HUES6 (cell line): Measurements from ENCODE around the gene GPC6.

Experiments used
- H3K27ac ChIP-seq: 2 replicates; pipeline ENCODE4 v1.7.0; 2013; ENCODE audit warnings: low read depth, mild to moderate bottlenecking, low read length, inconsistent platforms
- H3K27me3 ChIP-seq: 2 replicates; pipeline ENCODE4 v1.6.1; 2013; ENCODE audit warnings: low read length; ENCODE audit not compliant: control insufficient read depth, insufficient read depth
- H3K36me3 ChIP-seq: 2 replicates; pipeline ENCODE4 v1.6.1; 2013; ENCODE audit warnings: low read length; ENCODE audit not compliant: control insufficient read depth, insufficient read depth
- H3K4me1 ChIP-seq: 2 replicates; pipeline ENCODE4 v1.6.1; 2013; ENCODE audit warnings: low read length; ENCODE audit not compliant: control insufficient read depth, insufficient read depth
- H3K4me3 ChIP-seq: 2 replicates; pipeline ENCODE4 v1.5.1; 2013; ENCODE audit warnings: low read depth, low read length
- H3K9ac ChIP-seq: one replicate; pipeline ENCODE4 v1.6.1; 2013; ENCODE audit warnings: mild to moderate bottlenecking, low read length
- H3K9me3 ChIP-seq: 2 replicates; pipeline ENCODE4 v1.6.1; 2013; ENCODE audit warnings: low read depth, low read length; ENCODE audit not compliant: control insufficient read depth, insufficient read depth

Gene GPC6

GRCh38 chr13:93991569-93991968 lies 765.0 kb downstream of the GPC6 start:
- no peak overlapping the region for H3K9ac ChIP-seq
- H3K4me3 ChIP-seq: no peak overlapping the region
- H3K4me1 ChIP-seq: no peaks in the 10 kb centered on the region
- H3K27me3 ChIP-seq: no peaks in the 10 kb centered on the region
- H3K9me3 ChIP-seq: no peaks in the 10 kb centered on the region
- H3K36me3 ChIP-seq: no peaks in the 10 kb centered on the region
- H3K27ac ChIP-seq: no peak overlapping the region

- H3K9me3 ChIP-seq: no peaks in the 10 kb centered on the region
- H3K36me3 ChIP-seq: no peaks in the 10 kb centered on the region
- no peak overlapping the region for H3K9ac ChIP-seq
- no peak overlapping the region for H3K4me3 ChIP-seq
- no peaks in the 10 kb centered on the region for H3K27me3 ChIP-seq
- no peaks in the 10 kb centered on the region for H3K4me1 ChIP-seq
- no peak overlapping the region for H3K27ac ChIP-seq
These were observed 769.9 kb downstream of the GPC6 start for GRCh38 chr13:93996481-93996880.

- Histone ChIP-seq H3K27me3 (no peaks in the 10 kb centered on the region), H3K36me3 (no peaks in the 10 kb centered on the region), H3K9ac (no peak overlapping the region), H3K9me3 (no peaks in the 10 kb centered on the region), H3K4me3 (no peak overlapping the region), H3K4me1 (peaks cover 3% of the 10 kb centered on the region; the same call in 1 of the 2 replicates), H3K27ac (no peak overlapping the region)
These were observed 779.7 kb downstream of the GPC6 start for GRCh38 chr13:94006296-94006695.

GRCh38 chr13:94007072-94007471 lies 780.5 kb downstream of the GPC6 start:
- no peaks in the 10 kb centered on the region for H3K4me1 ChIP-seq
- H3K9ac ChIP-seq: no peak overlapping the region
- H3K36me3 ChIP-seq: no peaks in the 10 kb centered on the region
- no peaks in the 10 kb centered on the region for H3K27me3 ChIP-seq
- H3K4me3 ChIP-seq: no peak overlapping the region
- H3K9me3 ChIP-seq: no peaks in the 10 kb centered on the region
- H3K27ac ChIP-seq: no peak overlapping the region

GRCh38 chr13:94009701-94010100 lies 783.1 kb downstream of the GPC6 start:
- Histone ChIP-seq H3K36me3 (no peaks in the 10 kb centered on the region), H3K4me3 (no peak overlapping the region), H3K9ac (no peak overlapping the region), H3K27ac (no peak overlapping the region), H3K4me1 (no peaks in the 10 kb centered on the region), H3K9me3 (no peaks in the 10 kb centered on the region), H3K27me3 (no peaks in the 10 kb centered on the region)

- Histone ChIP-seq H3K4me3 (no peak overlapping the region), H3K27me3 (no peaks in the 10 kb centered on the region), H3K27ac (no peak overlapping the region), H3K9me3 (no peaks in the 10 kb centered on the region), H3K9ac (no peak overlapping the region), H3K36me3 (no peaks in the 10 kb centered on the region), H3K4me1 (no peaks in the 10 kb centered on the region)
These were observed 787.9 kb downstream of the GPC6 start for GRCh38 chr13:94014461-94014860.

GRCh38 chr13:94020426-94020825 lies 793.8 kb downstream of the GPC6 start:
- Histone ChIP-seq H3K27me3 (no peaks in the 10 kb centered on the region), H3K9me3 (no peaks in the 10 kb centered on the region), H3K9ac (no peak overlapping the region), H3K4me3 (no peak overlapping the region), H3K4me1 (no peaks in the 10 kb centered on the region), H3K36me3 (no peaks in the 10 kb centered on the region), H3K27ac (no peak overlapping the region)

- H3K9ac ChIP-seq: no peak overlapping the region
- H3K4me3 ChIP-seq: no peak overlapping the region
- no peak overlapping the region for H3K27ac ChIP-seq
- no peaks in the 10 kb centered on the region for H3K36me3 ChIP-seq
- no peaks in the 10 kb centered on the region for H3K4me1 ChIP-seq
- H3K9me3 ChIP-seq: no peaks in the 10 kb centered on the region
- H3K27me3 ChIP-seq: no peaks in the 10 kb centered on the region
These were observed 794.2 kb downstream of the GPC6 start for GRCh38 chr13:94020833-94021232.

GRCh38 chr13:94028234-94028633 lies 801.6 kb downstream of the GPC6 start:
- Histone ChIP-seq H3K4me1 (peaks cover 3% of the 10 kb centered on the region), H3K27me3 (no peaks in the 10 kb centered on the region), H3K9ac (no peak overlapping the region), H3K36me3 (no peaks in the 10 kb centered on the region), H3K4me3 (no peak overlapping the region), H3K9me3 (no peaks in the 10 kb centered on the region), H3K27ac (no peak overlapping the region)

- Histone ChIP-seq H3K36me3 (no peaks in the 10 kb centered on the region), H3K4me1 (peaks cover 7% of the 10 kb centered on the region), H3K27ac (no peak overlapping the region), H3K9me3 (no peaks in the 10 kb centered on the region), H3K4me3 (no peak overlapping the region), H3K9ac (no peak overlapping the region), H3K27me3 (no peaks in the 10 kb centered on the region)
These were observed 802.0 kb downstream of the GPC6 start for GRCh38 chr13:94028650-94029049.

GRCh38 chr13:94030415-94031119 lies 804.0 kb downstream of the GPC6 start:
- no peaks in the 10 kb centered on the region for H3K9me3 ChIP-seq
- peaks cover 15% of the 10 kb centered on the region for H3K4me1 ChIP-seq
- no peak overlapping the region for H3K4me3 ChIP-seq
- no peaks in the 10 kb centered on the region for H3K36me3 ChIP-seq
- H3K27me3 ChIP-seq: no peaks in the 10 kb centered on the region
- no peak overlapping the region for H3K27ac ChIP-seq
- H3K9ac ChIP-seq: no peak overlapping the region
